DMS79 treated with DMSO at 0.1 percent for 48 hours (cell line): Measurements from ENCODE around the gene SNAPC2.
"Not testable (repeated sequence)": the region's sequence is repeated elsewhere in the genome, so short reads cannot be mapped to it uniquely, and the experiment has no call there.

Experiments
- DNase-seq: peaks from one replicate; lab custom pipeline; 2025; lab: John Stamatoyannopoulos, UW

SNAPC2 gene

DNA sequence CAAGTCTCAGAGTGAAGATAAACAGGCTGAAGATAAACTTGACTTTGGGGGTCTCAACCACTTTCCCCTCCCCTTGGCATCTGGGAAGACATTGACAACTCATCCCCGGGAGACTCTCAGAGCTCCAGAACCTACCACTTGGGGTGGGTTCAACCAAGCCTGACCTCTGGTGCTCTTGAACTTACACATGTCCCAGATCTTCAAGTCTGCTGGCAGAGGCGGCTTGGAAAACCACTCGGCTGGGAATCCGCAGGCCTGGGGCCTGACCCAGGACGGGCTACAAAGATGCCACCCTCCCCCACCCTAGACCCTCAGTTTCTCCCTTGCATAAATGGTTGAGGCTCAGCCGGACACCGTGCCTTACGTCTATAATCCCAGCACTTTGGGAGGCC, 31.3 kb upstream of the SNAPC2 start:
- no peak for DNase-seq

GRCh38 chr19:7893362-7894101, 26.6 kb upstream of the SNAPC2 start:
- DNase-seq: not testable (repeated sequence)

DNA sequence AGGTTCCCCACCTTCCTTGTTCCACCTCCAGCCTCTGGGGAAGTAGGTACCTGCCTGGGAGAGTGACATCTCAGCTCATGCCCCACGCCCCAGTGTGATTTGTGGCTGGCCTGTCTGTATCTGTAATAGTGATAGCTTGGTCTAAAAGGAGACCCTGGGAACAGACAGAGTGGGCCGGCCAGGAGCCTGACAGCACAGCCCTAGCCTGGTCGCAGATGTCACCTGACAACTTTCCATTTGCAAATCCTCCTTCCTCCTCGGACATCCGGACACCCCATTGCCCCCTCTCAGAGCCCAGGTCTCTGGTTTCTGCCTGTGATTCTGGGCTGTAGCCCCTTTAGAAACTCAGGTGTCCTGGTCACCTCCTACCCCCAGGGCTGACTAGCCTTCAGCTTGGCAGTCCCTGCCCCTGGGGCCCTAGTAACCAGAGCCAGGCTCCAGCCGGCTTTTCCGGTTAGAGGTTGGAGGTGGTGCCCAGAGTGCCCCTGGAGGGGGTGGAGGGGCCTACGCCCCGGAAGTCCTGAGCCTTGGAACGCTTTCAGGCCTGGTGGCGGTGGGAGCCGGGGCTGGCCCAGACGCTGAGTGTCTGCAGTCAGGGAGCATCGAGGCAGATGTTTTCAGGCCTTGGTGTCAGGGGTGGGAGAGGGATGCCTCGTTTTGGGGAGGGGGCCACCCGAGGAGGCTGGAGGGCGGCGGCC, 25.4 kb upstream of the SNAPC2 start:
- DNase-seq: no peak

DNA sequence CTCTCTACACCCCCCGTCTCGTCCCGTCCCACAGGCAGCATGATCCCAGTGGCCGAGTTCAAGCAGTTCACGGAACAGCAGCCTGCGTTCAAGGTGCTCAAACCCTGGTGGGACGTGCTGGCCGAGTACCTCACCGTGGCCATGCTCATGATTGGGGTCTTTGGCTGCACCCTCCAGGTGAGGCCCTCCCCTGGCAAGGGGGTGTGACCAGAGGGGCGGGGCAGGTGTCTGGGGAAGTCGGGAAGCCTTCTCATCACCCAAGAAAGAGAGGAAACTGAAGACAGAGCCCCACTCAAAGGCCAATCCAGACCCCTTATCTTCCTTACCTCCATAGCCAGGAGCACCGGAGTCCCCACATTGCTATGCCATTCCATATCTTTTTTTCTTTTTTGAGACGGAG, 24.6 kb upstream of the SNAPC2 start:
- no peak for DNase-seq

- no peak for DNase-seq
Measured at GRCh38 chr19:7897292-7897691, 22.8 kb upstream of the SNAPC2 start.

DNA sequence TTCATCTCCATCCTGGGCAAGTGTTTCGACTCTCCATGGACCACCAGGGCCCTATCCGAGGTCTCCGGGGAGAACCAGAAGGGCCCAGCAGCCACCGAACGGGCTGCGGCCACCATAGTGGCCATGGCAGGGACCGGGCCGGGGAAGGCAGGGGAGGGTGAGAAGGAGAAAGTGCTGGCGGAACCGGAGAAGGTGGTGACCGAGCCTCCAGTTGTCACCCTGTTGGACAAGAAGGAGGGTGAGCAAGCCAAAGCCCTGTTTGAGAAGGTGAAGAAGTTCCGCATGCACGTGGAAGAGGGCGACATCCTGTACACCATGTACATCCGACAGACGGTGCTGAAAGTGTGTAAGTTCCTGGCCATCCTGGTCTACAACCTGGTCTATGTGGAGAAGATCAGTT, 21.2 kb upstream of the SNAPC2 start:
- DNase-seq: no peak

DNA sequence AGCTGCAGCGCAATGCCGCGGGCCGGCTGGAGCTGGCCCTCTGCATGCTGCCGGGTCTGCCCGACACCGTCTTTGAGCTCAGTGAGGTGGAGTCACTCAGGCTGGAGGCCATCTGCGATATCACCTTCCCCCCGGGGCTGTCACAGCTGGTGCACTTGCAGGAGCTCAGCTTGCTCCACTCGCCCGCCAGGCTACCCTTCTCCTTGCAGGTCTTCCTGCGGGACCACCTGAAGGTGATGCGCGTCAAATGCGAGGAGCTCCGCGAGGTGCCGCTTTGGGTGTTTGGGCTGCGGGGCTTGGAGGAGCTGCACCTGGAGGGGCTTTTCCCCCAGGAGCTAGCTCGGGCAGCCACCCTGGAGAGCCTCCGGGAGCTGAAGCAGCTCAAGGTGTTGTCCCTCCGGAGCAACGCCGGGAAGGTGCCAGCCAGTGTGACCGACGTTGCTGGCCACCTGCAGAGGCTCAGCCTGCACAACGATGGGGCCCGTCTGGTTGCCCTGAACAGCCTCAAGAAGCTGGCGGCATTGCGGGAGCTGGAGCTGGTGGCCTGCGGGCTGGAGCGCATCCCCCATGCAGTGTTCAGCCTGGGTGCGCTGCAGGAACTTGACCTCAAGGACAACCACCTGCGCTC, 20.3 kb upstream of the SNAPC2 start:
- no peak for DNase-seq

GRCh38 chr19:7900401-7900870, 19.7 kb upstream of the SNAPC2 start:
- DNase-seq: no peak

GRCh38 chr19:7900931-7901330, 19.2 kb upstream of the SNAPC2 start:
- no peak for DNase-seq

GRCh38 chr19:7901337-7901736, 18.8 kb upstream of the SNAPC2 start:
- no peak for DNase-seq

DNA sequence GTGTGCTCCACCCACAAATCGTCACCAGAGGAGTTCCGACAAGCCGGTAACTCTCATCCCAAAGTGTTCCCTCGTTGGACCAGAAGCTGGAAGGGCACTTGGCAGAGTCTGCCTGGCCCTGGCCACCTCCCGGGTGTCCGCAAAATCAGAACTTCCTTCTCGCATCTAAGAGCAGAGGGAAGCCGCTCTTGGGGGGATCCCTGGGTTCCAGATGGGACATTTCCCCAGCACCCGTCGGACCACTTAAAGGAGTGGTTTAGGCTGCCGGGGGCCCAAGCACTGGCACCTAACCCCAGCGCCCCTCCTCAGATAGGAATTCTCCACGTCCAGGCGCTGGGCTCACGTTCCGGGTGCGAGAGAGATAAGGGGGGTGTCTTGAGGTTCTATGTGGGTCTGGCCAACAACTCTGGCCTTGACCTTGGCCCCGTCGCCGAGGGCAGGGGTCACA, 17.3 kb upstream of the SNAPC2 start:
- DNase-seq: peak; percentile 16

- peak; percentile 99 for DNase-seq
Measured at GRCh38 chr19:7903244-7904073, 16.7 kb upstream of the SNAPC2 start, which contains the start of gene MAP2K7. MAP2K7 (plus strand) TSS chr19:7903877; CDS start chr19:7903945, 68 bp downstream.

DNA sequence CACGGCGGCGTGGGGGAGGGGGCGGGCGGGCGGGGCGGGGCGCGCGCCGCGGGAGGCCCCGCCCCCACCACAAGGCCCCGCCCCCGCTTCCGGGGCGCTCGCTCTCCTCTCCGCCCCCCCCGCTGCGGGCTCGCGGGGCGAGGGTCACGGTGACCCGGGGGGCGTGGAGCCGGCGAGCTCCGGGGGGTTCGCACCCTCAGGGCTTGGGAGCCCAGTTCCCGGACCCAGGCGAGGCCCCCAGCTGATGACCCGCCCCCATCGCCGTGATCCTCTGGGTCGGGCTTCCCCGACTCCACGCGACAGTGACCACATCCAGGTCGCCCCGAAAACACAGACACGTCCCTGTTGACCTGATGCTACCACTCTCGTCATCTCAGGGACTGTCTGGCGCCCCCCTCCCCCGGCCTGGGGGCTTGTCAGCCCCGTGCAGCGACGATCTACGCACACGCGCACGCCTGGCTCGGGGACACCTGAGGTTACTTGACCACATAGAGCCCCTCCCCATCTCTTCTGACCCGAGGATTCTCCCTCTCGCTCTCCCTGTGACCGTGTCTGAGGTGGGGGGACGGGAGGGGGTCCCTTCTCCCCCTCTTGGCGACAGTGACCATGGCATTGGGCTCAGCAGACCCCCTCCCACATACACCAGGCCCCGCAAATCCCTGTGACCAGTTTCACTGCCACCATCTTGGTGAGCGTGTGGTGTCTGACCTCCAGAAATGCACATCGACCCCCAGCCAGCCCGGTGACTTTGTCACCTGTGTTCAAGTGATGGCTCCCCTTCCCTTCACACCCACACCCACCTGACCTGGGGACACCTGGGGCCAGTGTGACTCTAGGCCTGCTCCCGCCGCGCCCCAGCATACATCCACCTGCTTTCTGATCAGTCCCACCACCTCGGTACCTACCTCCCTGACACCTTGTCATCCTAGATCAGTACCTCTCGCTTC, 15.8 kb upstream of the SNAPC2 start:
- no peak for DNase-seq

DNA sequence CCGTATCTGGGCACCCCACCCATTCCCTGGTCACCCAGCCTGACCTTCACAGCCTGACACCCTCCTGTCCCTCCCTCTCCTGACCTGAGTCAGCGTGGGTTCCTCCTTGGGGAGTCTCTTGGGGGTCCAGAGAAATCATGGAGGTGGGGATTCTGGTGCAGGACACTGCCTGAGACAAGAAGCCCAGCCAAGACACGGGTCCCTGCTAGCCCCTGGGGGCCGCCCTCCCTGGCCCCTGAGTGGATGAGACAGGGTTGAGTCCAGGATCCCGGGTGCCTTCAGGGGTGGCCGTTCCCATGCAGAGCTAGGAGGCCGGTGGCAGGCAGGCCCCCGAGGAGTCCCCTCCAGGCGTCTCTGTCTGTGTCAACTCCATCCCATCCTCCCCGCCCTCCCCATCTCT, 14.9 kb upstream of the SNAPC2 start:
- no peak for DNase-seq

DNA sequence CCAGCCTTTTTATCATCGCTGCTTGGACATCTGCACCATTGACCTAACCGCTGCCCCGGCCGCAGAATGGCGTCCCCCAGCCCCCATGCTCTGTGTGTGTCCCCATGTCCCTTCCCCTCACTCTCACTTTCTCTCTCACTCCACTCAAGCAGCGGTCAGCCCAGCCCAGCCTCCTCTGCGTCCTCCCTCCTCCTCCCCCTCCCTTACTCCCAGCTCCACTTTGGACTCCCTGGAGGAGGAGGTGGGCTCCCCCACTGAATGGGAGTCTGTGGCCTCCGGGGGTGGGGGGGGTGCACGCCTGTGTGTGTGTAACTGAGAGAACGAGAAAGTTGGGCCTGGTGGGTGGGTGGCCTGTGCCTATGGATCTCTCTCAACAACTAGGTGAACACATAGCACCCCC, 14.3 kb upstream of the SNAPC2 start:
- DNase-seq: no peak

DNA sequence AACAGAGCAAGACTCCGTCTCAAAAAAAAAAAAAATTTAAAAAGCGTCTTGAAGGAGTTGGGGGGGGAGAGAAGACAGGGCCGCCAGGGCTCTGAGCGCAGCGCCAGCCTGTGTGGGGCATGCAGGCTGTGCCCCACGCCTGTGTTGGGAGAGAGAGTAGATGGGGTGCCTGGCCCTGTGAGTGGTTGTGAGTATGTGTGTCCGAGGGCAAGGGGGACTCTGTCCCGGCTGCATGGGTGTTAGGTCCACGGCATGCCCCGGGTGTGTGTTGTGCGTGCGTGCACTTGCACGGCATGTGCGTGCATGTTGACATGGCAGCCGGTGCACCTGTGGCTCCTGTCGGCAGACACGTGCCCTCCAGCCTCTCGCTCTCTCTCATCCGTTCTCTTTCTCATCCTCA, 13.0 kb upstream of the SNAPC2 start:
- no peak for DNase-seq

DNA sequence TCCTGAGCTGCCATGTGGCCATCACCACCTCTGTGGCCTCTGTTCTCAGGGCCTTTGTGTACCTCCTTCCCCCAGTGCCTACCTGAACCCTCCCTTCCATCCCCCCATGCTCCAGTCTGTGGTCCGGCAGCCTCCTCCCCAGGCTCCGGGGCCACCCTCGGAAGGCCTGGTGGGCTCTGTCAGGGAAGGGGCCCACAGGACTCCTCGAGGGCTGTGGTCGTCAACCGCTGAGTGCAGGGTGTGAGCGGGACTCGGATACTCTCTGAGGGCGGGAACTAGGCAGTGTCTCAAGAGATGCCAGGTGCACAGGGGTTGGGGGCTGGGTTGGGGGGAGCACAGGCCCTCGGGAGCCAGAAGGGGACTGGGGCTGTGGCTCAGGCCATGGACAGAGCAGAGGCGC, 12.6 kb upstream of the SNAPC2 start:
- DNase-seq: no peak

- DNase-seq: no peak
Measured at GRCh38 chr19:7908078-7908699, 11.9 kb upstream of the SNAPC2 start.

GRCh38 chr19:7908742-7909461, 11.2 kb upstream of the SNAPC2 start:
- no peak for DNase-seq
